ENCODE measurements around the gene APC2. TPM values are rescaled to one million over a fixed set of nuclear protein-coding genes. Genes with fewer than 3 reads are reported as not detected.

Gene APC2
- polyA plus RNA-seq, 1 experiment, result 0.07 TPM

GRCh38 chr19:1481893-1482360 lies 32.0 kb downstream of the APC2 start:
- no peak for TF ChIP-seq CTCF (IDR thresholded peaks at IDR 0.05; ENCODE audit: insufficient read depth, low read depth, low read length)
- H3K4me3 ChIP-seq (ENCODE audit: low read depth, low read length), result no peak overlapping the region
- no peak for DNase-seq (ENCODE audit: low read depth)
- no peaks in the 10 kb centered on the region for H3K27me3 ChIP-seq (ENCODE audit: control insufficient read depth, insufficient read depth, low read length)
- ChIA-PET CTCF (interaction anchor here (1.4 kb wide), 1 partner anchor 36 kb away, joined by 6 read pairs; no protein-coding TSS in a partner anchor), POLR2A (no interaction called here)
- 0 out of 2 replicates have a peak, but pooled peaks cover 1% of the 10 kb centered on the region for H3K36me3 ChIP-seq (ENCODE audit: control insufficient read depth, insufficient read depth, low read length)

GRCh38 chr19:1482361-1483130 lies 32.6 kb downstream of the APC2 start:
- no peak for DNase-seq (ENCODE audit: low read depth)
- CTCF ChIA-PET, result interaction anchor here (1.4 kb wide), 1 partner anchor 37 kb away, joined by 6 read pairs; no protein-coding TSS in a partner anchor
- Histone ChIP-seq H3K4me3 (ENCODE audit: low read depth, low read length) (no peak overlapping the region), H3K36me3 (ENCODE audit: control insufficient read depth, insufficient read depth, low read length) (no peaks in the 10 kb centered on the region), H3K27me3 (ENCODE audit: control insufficient read depth, insufficient read depth, low read length) (no peaks in the 10 kb centered on the region)
- no peak for TF ChIP-seq CTCF (IDR thresholded peaks at IDR 0.05; ENCODE audit: insufficient read depth, low read depth, low read length)
- POLR2A ChIA-PET, result no interaction called here

GRCh38 chr19:1483131-1483978 lies 33.4 kb downstream of the APC2 start:
- H3K36me3 ChIP-seq (ENCODE audit: control insufficient read depth, insufficient read depth, low read length), result no peaks in the 10 kb centered on the region
- ChIA-PET CTCF (no interaction called here), POLR2A (no interaction called here)
- DNase-seq (ENCODE audit: low read depth), result no peak
- no peak overlapping the region for H3K4me3 ChIP-seq (ENCODE audit: low read depth, low read length)
- no peaks in the 10 kb centered on the region for H3K27me3 ChIP-seq (ENCODE audit: control insufficient read depth, insufficient read depth, low read length)
- no peak for TF ChIP-seq CTCF (IDR thresholded peaks at IDR 0.05; ENCODE audit: insufficient read depth, low read depth, low read length)

GRCh38 chr19:1483979-1484428 lies 34.1 kb downstream of the APC2 start:
- POLR2A ChIA-PET, result no interaction called here
- DNase-seq (ENCODE audit: low read depth), result no peak
- Histone ChIP-seq H3K36me3 (ENCODE audit: control insufficient read depth, insufficient read depth, low read length) (no peaks in the 10 kb centered on the region), H3K4me3 (ENCODE audit: low read depth, low read length) (no peak overlapping the region), H3K27me3 (ENCODE audit: control insufficient read depth, insufficient read depth, low read length) (no peaks in the 10 kb centered on the region)
- CTCF ChIA-PET, result no interaction called here
- no peak for TF ChIP-seq CTCF (IDR thresholded peaks at IDR 0.05; ENCODE audit: insufficient read depth, low read depth, low read length)
